Measurements from ENCODE around the gene TRAF7.

Gene TRAF7

GRCh38 chr16:2176047-2176446, 20.5 kb downstream of the TRAF7 start:
- H3K4me3 ChIP-seq (ENCODE audit: low read length): no peak overlapping the region
- DNase-seq (ENCODE audit: low read depth, low spot score): no peak

GRCh38 chr16:2177101-2177500, 21.5 kb downstream of the TRAF7 start:
- H3K4me3 ChIP-seq (ENCODE audit: low read length): no peak overlapping the region
- no peak for DNase-seq (ENCODE audit: low read depth, low spot score)

- no peak overlapping the region for H3K4me3 ChIP-seq (ENCODE audit: low read length)
- DNase-seq (ENCODE audit: low read depth, low spot score): no peak
These were observed 22.0 kb downstream of the TRAF7 start for GRCh38 chr16:2177561-2177960.

GRCh38 chr16:2178321-2179106, 22.9 kb downstream of the TRAF7 start:
- DNase-seq (ENCODE audit: low read depth, low spot score): no peak
- no peak overlapping the region for H3K4me3 ChIP-seq (ENCODE audit: low read length)

DNA sequence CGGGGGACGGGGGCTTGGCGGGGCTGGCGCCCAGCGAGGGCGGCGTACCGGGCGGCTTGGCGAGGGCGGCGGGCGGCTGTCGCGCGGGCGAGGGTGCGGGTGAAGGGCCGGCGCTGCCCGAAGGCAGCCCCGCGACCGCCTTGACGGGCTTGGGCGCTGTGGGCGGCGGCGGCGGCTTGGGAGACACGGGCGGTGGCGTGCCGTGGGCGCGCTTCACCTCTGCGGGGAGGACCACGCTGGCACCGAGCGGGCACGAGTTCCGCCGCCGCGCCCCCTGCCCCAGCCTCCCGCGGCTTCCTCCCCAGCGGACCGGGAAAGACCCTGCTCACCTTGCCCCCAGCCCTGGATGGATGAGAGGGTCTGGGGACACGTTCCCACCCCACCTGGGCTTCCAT, 23.5 kb downstream of the TRAF7 start:
- no peak overlapping the region for H3K4me3 ChIP-seq (ENCODE audit: low read length)
- DNase-seq (ENCODE audit: low read depth, low spot score): no peak

DNA sequence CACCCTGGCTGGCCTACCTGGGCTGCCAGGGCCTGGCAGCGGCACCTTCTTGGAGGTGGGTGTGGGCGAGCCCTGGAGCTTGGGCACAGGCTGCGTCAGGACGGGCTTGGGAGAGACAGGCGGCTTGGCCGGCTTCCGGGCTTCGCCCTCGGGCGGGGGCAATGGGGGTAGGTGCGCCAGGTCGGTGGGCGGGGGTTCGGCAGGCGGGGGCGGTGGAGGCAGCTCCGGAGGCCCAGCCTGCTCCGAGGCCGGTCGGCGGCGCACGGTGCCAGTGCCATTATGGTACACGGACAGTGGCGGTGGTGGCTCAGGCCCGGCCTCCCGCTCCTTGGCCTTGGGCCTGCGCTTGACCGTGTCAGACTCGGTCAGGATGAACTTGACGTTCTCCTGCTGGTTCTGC, 24.0 kb downstream of the TRAF7 start:
- no peak for DNase-seq (ENCODE audit: low read depth, low spot score)

GRCh38 chr16:2180461-2180860, 24.9 kb downstream of the TRAF7 start:
- H3K4me3 ChIP-seq (ENCODE audit: low read length): no peak overlapping the region
- DNase-seq (ENCODE audit: low read depth, low spot score): no peak

More for the DNA sequence above, 24.0 kb downstream of the TRAF7 start:
- no peak overlapping the region for H3K4me3 ChIP-seq (ENCODE audit: low read length)

- no peak overlapping the region for H3K4me3 ChIP-seq (ENCODE audit: low read length)
- DNase-seq (ENCODE audit: low read depth, low spot score): no peak
These were observed 25.7 kb downstream of the TRAF7 start for GRCh38 chr16:2180962-2181923.

- H3K4me3 ChIP-seq (ENCODE audit: low read length): no peak overlapping the region
- no peak for DNase-seq (ENCODE audit: low read depth, low spot score)
These were observed 26.4 kb downstream of the TRAF7 start for GRCh38 chr16:2181952-2182351.

- no peak overlapping the region for H3K4me3 ChIP-seq (ENCODE audit: low read length)
- no peak for DNase-seq (ENCODE audit: low read depth, low spot score)
These were observed 28.1 kb downstream of the TRAF7 start for GRCh38 chr16:2183671-2184070.

DNA sequence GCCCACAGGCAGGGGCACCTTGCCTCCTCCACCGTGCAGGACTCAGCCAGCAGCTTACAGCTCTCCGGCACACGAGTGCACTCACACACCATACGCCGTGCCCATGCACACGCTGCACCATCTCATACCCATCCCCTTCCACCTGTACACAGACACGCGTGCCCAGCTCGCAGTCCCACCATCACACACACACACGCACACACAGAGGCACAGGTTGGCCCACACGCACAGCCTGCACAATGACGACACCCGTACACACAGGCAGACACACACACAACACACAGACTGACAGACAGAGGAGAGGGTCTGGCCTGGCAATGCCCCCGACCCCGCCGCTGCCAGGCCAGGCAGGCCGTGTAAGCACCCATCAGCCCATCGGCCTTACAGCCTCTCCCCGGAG, 28.8 kb downstream of the TRAF7 start:
- H3K4me3 ChIP-seq (ENCODE audit: low read length): no peak overlapping the region
- no peak for DNase-seq (ENCODE audit: low read depth, low spot score)

DNA sequence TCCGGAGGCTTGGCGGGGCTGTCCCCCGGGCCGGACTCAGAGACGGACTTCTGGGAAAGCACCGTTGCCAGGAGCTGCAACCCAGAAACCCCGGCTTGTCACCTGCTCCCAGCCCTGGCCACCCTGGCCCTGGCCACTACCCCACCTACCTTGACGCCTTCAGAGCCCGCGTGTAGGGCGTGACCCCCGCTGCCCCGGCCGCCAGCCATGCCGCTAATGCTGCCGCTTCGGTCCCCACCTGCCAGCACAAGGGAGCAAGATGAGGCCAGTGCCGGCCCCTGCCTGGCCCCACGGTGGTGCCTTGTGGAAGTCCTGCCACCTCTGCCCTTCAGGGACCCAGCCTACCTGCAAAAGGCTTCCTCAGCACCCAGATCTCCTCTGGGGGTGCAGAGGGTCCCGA, 29.4 kb downstream of the TRAF7 start:
- no peak for DNase-seq (ENCODE audit: low read depth, low spot score)
- no peak overlapping the region for H3K4me3 ChIP-seq (ENCODE audit: low read length)

DNA sequence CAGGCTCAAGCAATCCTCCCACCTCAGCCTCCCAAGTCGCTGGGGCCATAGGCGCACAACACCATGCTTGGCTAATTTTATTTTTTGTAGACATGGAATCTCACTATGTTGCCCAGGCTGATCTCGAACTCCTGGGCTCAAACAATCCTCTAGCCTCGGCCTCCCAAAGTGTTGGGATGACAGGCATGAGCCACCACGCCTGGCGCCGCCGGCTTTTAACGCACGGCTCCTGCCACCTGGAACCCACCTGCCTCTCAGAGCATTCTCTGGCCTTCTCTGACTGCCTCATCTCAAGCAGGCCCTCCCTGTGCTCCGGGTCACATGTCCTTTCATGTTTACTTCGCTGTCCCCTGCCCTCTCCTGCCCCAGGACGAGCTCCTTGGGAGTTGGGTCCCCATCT, 30.5 kb downstream of the TRAF7 start:
- H3K4me3 ChIP-seq (ENCODE audit: low read length): no peak overlapping the region
- DNase-seq (ENCODE audit: low read depth, low spot score): no peak

GRCh38 chr16:2186505-2186904, 30.9 kb downstream of the TRAF7 start:
- H3K4me3 ChIP-seq (ENCODE audit: low read length): no peak overlapping the region
- DNase-seq (ENCODE audit: low read depth, low spot score): no peak

- no peak for DNase-seq (ENCODE audit: low read depth, low spot score)
- H3K4me3 ChIP-seq (ENCODE audit: low read length): no peak overlapping the region
These were observed 31.6 kb downstream of the TRAF7 start for GRCh38 chr16:2187212-2187611.

- no peak for DNase-seq (ENCODE audit: low read depth, low spot score)
- H3K4me3 ChIP-seq (ENCODE audit: low read length): no peak overlapping the region
These were observed 32.8 kb downstream of the TRAF7 start for GRCh38 chr16:2188395-2188794.

DNA sequence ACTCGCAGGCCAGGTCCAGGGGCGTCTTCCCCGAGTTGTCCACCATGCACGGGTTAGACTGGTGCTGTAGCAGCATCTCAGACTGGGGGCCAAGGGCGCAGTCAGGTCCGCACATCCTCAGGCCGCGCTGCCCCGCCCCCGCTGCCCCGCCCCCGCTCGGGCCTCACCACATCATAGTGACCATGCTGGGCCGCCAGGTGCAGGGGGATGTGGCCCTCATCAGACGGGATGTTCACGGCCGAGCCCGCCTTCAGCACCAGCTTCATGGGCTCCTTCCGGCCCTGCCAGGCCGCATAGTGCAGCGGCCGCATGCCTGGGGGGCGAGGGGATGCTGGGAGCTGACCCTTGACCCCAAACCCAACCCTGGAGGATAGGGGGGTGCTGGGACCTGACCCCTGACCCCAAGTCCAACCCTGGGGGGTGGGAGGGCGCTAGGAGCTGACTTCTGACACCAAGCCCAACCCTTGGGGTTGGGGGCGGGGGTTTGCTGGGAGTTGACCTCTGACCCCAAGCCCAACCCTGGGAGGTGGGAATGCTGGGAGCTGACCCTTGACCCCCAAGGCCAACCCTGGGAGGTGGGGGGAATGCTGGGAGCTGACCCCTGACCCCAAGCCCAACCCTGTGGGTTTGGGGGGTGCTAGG, 33.8 kb downstream of the TRAF7 start:
- H3K4me3 ChIP-seq (ENCODE audit: low read length): no peak overlapping the region
- no peak for DNase-seq (ENCODE audit: low read depth, low spot score)

DNA sequence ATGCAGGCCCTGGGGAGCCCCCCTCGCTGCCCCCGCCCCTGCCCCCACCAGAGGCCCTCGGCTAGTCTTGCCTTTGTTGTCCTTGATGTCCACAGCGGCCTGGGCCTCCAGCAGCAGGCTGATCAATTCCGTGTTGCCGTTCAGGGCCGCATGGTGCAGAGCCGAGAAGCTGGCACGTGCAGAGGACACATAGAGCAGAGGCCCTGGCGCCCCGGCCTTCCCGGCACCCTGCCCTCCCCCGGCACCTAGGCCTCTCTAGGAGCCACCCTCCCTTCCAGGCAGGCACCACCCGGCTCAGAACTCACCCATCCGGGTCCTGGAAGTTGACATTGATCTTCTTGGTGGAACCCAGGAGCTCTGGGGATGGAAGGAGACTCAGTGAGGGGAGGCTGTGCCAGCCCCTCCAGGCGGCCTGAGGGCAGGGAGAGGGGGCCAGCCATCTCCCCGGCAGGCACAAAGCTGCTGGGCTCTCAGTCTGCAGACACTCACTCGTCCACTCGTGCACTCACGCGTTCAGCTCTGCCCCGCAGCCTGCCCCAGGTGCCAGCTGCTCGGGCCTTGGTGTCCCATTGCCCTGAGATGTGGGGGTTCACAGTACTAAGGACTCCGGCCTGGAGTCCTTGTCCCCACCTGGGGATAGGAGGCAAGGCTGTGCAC, 34.5 kb downstream of the TRAF7 start:
- no peak for DNase-seq (ENCODE audit: low read depth, low spot score)
- H3K4me3 ChIP-seq (ENCODE audit: low read length): no peak overlapping the region

DNA sequence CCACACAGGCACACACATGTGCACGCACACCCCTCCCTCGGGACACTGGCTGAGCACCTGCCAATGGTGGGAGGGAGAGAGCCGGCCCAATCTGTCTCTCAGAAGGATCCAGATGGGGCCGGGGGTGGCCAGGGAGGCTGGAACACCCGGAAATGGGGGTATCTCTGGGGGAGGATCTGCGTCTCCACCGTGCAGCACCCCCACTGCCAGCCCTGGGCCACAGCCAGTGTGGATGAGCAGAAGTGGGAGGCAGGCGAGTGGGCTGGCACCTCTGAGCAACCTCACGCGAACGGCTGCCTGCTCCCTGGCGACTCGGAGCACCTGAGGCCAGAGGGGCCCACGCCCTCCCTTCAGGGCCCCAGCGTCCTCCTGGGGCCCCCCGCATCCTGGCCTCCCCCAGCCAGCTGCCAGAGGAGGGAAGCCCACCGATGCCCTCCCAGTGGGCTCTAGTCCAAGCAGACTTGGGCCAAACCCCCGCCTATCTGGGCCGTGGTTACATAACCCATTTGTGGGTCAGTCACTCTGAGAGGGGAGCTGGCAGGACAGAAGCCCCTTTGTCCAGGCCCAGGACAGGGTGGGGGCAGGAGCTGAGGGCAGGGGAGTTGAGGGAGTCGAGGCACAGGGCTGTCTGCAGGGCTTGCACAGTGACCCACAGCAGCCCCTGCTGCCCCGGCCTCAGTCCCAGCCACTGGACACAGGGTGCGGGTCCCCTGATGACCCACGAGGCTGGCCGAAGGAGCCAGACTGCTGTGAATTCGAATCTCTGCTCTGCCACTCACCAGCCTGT, 35.3 kb downstream of the TRAF7 start:
- no peak overlapping the region for H3K4me3 ChIP-seq (ENCODE audit: low read length)
- no peak for DNase-seq (ENCODE audit: low read depth, low spot score)
